SJCRH30 (cell line): Measurements from ENCODE around the gene PPIB. TPM values are rescaled to one million over a fixed set of nuclear protein-coding genes. Genes with fewer than 3 reads are reported as not detected.
A peak's percentile ranks its signal among the peaks of the same experiment; 100 is the strongest.

ENCODE experiments used
- DNase-seq, 2 experiments: peaks; one replicate each; pipeline ENCODE4 v3.0.0-alpha.2; 2015 to 2020
- H3K27ac ChIP-seq: fragments of 250-450 bp; sonication (Bioruptor Pico); 2 replicates; pipeline ENCODE4 v1.5.1; 2020; ENCODE audit warnings: mild to moderate bottlenecking, moderate library complexity
- H3K27me3 ChIP-seq: fragments of 250-450 bp; sonication (Bioruptor Pico); 2 replicates; pipeline ENCODE4 v1.5.1; 2020; ENCODE audit warnings: mild to moderate bottlenecking, moderate library complexity
- H3K36me3 ChIP-seq: fragments of 250-450 bp; sonication (Bioruptor Pico); 2 replicates; pipeline ENCODE4 v1.5.1; 2020; ENCODE audit warnings: mild to moderate bottlenecking, moderate library complexity
- H3K4me1 ChIP-seq: fragments of 250-450 bp; sonication (Bioruptor Pico); 2 replicates; pipeline ENCODE4 v1.5.1; 2020; ENCODE audit warnings: mild to moderate bottlenecking, moderate library complexity
- H3K4me3 ChIP-seq: fragments of 250-450 bp; sonication (Bioruptor Pico); 2 replicates; pipeline ENCODE4 v1.5.1; 2020; ENCODE audit warnings: mild to moderate bottlenecking, moderate library complexity
- H3K9me3 ChIP-seq: fragments of 250-450 bp; sonication (Bioruptor Pico); replicated peaks from 2 replicates; pipeline ENCODE4 v1.5.1; 2020; ENCODE audit warnings: mild to moderate bottlenecking, moderate library complexity
- total RNA-seq: library from RNA; depleted of rRNA; stranded (reverse); fragments of >200 nt; shearing (Covaris generic); gene quantifications from 2 replicates; pipeline ENCODE4 v1.2.3, GENCODE V29; 2014

The PPIB gene
- total RNA-seq, 1 experiment from 2014 or later = 277 TPM

GRCh38 chr15:64151727-64152506 lies 10.9 kb downstream of the PPIB start, which contains the start of gene SNX22:
Gene SNX22 (plus strand): TSS chr15:64151731. CDS start chr15:64151776, 45 bp downstream.
- Histone ChIP-seq H3K36me3 (peaks cover 12% of the 10 kb centered on the region; the same call in 1 of the 2 replicates), H3K27ac (no peak within 1 kb of the TSS), H3K4me1 (peaks cover 3% of the 10 kb centered on the region; the same call in 1 of the 2 replicates), H3K27me3 (no peaks in the 10 kb centered on the region), H3K9me3 (no peaks in the 10 kb centered on the region), H3K4me3 (peak within 1 kb of the TSS; percentile 67)
- no peak for DNase-seq

DNA sequence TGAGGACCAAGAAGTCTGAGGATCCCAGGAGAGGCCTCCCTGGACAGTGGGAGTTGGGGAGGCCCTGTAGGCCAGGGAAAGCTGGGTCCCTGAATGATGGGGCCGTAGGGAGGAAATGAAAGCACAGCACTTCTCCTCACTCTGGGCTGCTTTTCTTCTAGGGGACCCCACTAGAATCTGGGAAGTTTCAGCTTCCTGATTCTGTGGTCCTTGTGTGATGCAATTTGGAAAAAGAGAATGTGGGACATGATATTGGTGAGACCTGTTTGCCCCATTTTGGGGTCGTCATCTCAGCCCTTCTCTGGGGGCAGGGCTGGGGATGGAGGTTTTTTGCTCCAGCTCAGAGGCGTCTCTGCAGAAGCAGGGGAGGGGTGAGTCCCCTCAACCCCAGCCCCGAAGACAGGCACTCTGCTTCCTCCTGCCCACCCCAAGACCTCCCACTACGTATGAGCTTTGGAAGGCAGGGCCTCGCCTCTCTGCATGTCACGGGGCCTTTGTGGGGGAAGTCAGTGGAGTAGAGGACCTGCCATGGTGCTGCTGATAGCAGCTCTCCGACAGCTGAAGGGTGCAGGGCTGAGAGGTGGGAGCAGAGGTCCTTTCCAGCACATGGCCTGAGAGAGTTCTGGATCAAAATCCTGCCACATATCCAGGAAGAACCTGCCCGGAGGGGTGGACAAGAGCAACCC lies 12.8 kb downstream of the PPIB start:
- no peak overlapping the region for H3K4me3 ChIP-seq
- no peak overlapping the region for H3K27ac ChIP-seq
- H3K27me3 ChIP-seq = no peaks in the 10 kb centered on the region
- H3K9me3 ChIP-seq = no peaks in the 10 kb centered on the region
- H3K4me1 ChIP-seq = peaks cover 9% of the 10 kb centered on the region
- no peaks in the 10 kb centered on the region for H3K36me3 ChIP-seq
- no peak for DNase-seq

- Histone ChIP-seq H3K27ac (no peak overlapping the region), H3K9me3 (no peaks in the 10 kb centered on the region), H3K27me3 (no peaks in the 10 kb centered on the region), H3K4me1 (peaks cover 9% of the 10 kb centered on the region), H3K36me3 (no peaks in the 10 kb centered on the region), H3K4me3 (no peak overlapping the region)
- DNase-seq = no peak
Observed at GRCh38 chr15:64149424-64149823, 13.4 kb downstream of the PPIB start.

DNA sequence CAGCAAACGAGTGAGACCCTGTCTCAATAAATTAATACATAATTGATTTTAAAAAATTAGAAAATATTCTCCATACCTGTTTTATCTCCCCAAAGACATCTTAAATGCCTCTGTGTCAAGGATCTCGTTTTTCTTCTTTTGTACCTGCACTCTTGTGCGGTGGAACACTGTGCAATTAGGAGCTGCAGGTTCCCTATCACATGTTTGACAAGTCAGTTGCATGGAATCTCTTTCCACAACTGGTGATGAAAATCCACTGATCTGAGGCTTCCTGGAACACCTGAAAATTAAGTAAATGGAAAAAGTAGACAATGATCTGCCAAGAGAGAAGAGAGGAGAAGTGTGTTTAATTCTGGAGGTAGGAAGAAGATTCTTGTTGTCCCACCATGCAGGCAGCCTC lies 14.2 kb downstream of the PPIB start:
- Histone ChIP-seq H3K4me1 (peaks cover 6% of the 10 kb centered on the region), H3K9me3 (no peaks in the 10 kb centered on the region), H3K36me3 (no peaks in the 10 kb centered on the region), H3K4me3 (no peak overlapping the region), H3K27ac (no peak overlapping the region), H3K27me3 (no peaks in the 10 kb centered on the region)
- no peak for DNase-seq

- Histone ChIP-seq H3K4me1 (peaks cover 6% of the 10 kb centered on the region), H3K9me3 (no peaks in the 10 kb centered on the region), H3K27me3 (no peaks in the 10 kb centered on the region), H3K4me3 (peak overlapping the region; percentile 58), H3K27ac (no peak overlapping the region), H3K36me3 (no peaks in the 10 kb centered on the region)
- no peak for DNase-seq
Observed at GRCh38 chr15:64148168-64148567, 14.7 kb downstream of the PPIB start.

- Histone ChIP-seq H3K36me3 (no peaks in the 10 kb centered on the region), H3K9me3 (no peaks in the 10 kb centered on the region), H3K4me1 (peaks cover 6% of the 10 kb centered on the region), H3K4me3 (peak overlapping the region; percentile 58), H3K27ac (peak overlapping the region; percentile 83), H3K27me3 (no peaks in the 10 kb centered on the region)
- DNase-seq = peak; percentile 89 to 90
Observed at GRCh38 chr15:64146885-64147681, 15.7 kb downstream of the PPIB start.

- Histone ChIP-seq H3K36me3 (no peaks in the 10 kb centered on the region), H3K27ac (peak overlapping the region; percentile 83), H3K4me1 (peaks cover 6% of the 10 kb centered on the region), H3K27me3 (no peaks in the 10 kb centered on the region), H3K4me3 (peak overlapping the region; percentile 58), H3K9me3 (no peaks in the 10 kb centered on the region)
- no peak for DNase-seq
Observed at GRCh38 chr15:64146520-64146884, 16.3 kb downstream of the PPIB start.

DNA sequence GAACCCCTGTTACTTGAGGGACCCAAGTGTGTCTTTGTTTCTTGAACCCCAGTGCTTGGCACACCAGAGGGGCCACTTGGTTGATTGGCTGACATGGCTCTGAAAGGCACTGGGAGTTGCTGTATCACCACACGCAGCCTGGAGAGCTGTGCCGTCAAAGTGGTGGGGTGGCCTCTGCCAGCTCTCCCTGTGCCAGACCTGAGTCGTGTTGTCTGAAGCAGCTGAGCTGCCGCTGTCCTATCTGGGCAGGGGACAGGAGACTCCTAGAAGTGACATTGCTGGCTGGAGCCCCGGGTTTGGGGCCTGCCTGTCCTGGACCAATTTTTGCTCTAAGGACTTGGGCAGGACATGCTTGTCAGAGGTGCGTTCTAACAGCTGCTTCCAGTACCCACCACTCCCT lies 16.8 kb downstream of the PPIB start:
- Histone ChIP-seq H3K27me3 (no peaks in the 10 kb centered on the region), H3K36me3 (no peaks in the 10 kb centered on the region), H3K9me3 (no peaks in the 10 kb centered on the region), H3K4me1 (peaks cover 6% of the 10 kb centered on the region), H3K27ac (no peak overlapping the region; the same call in 1 of the 2 replicates), H3K4me3 (no peak overlapping the region; the same call in 1 of the 2 replicates)
- no peak for DNase-seq

DNA sequence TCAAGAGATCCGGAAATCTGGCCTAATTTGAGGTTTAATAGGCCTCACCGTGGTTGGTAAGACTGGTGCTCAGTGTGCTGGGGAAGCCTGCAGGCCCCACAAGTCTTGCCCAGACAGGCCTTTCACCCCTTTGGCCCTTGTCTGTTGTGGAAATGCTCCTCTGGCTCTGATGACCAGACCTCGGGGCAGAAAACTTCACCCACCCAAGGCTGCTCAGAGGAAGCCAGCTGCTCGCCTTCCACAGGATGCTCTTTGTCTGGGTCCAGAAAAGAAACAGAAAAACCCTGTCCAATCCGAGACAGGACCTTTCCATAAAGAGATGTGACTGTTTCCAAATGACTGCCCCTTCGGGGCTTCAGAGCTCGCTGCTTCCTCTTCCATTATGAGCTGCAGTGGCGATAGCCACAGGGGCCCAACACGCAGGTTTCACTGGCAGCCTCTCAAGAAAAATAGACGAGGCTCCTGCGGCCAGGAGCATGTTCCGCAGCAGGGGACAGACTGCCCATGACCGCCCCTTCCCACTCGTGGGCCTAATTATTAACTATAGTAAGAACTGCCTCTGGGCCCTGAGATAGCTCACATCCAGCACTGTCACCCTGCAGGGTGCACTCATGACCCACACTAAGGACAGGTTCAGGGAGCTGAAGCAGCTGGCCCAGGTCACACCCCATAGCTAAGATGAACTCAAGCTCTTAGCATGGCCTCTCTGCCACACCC lies 18.1 kb downstream of the PPIB start:
- DNase-seq = no peak
- Histone ChIP-seq H3K27ac (no peak overlapping the region), H3K27me3 (no peaks in the 10 kb centered on the region), H3K4me1 (peaks cover 6% of the 10 kb centered on the region), H3K4me3 (no peak overlapping the region), H3K36me3 (no peaks in the 10 kb centered on the region), H3K9me3 (no peaks in the 10 kb centered on the region)

DNA sequence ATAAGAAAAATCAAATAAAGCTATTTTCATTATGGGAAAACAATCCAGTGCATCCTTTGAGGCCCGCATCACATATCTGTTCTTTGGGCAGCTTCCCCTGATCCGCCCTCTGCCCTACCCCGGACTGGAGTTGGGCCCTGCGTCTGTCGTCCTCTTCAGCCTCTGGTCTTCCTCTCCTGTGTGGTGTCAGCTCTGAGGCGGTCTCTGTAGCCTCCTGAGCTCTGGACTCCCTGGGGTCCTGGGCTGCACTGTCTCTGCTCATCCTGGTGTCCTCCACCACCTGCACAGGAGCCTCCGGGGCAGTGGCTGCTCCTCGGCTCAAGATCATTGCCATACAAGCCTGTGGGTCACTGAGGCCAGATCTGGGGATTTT lies 18.6 kb downstream of the PPIB start:
- H3K4me1 ChIP-seq = peaks cover 6% of the 10 kb centered on the region
- no peak for DNase-seq
- H3K36me3 ChIP-seq = no peaks in the 10 kb centered on the region
- no peak overlapping the region for H3K27ac ChIP-seq
- H3K27me3 ChIP-seq = no peaks in the 10 kb centered on the region
- no peaks in the 10 kb centered on the region for H3K9me3 ChIP-seq
- no peak overlapping the region for H3K4me3 ChIP-seq

- no peak for DNase-seq
- H3K9me3 ChIP-seq = no peaks in the 10 kb centered on the region
- no peaks in the 10 kb centered on the region for H3K27me3 ChIP-seq
- peaks cover 7% of the 10 kb centered on the region; the same call in 1 of the 2 replicates for H3K36me3 ChIP-seq
- H3K4me3 ChIP-seq = no peak overlapping the region
- peaks cover 6% of the 10 kb centered on the region for H3K4me1 ChIP-seq
- H3K27ac ChIP-seq = no peak overlapping the region
Observed at GRCh38 chr15:64143276-64143675, 19.5 kb downstream of the PPIB start.

- no peaks in the 10 kb centered on the region for H3K9me3 ChIP-seq
- peaks cover 6% of the 10 kb centered on the region for H3K4me1 ChIP-seq
- no peak overlapping the region for H3K27ac ChIP-seq
- peaks cover 14% of the 10 kb centered on the region for H3K36me3 ChIP-seq
- H3K4me3 ChIP-seq = no peak overlapping the region
- H3K27me3 ChIP-seq = no peaks in the 10 kb centered on the region
- no peak for DNase-seq
Observed at GRCh38 chr15:64141798-64142512, 20.9 kb downstream of the PPIB start.

GRCh38 chr15:64138331-64138941 lies 24.4 kb downstream of the PPIB start:
- H3K9me3 ChIP-seq = no peaks in the 10 kb centered on the region
- no peak for DNase-seq
- H3K27ac ChIP-seq = no peak overlapping the region
- H3K36me3 ChIP-seq = peaks cover 39% of the 10 kb centered on the region
- no peak overlapping the region for H3K4me3 ChIP-seq
- no peaks in the 10 kb centered on the region for H3K4me1 ChIP-seq
- no peaks in the 10 kb centered on the region for H3K27me3 ChIP-seq
